NCI-H187 treated with DMSO at 0.1 percent for 48 hours (cell line): ENCODE results near the gene TNC.

Experiments used
- DNase-seq: peaks from one replicate; lab custom pipeline; 2025; lab: John Stamatoyannopoulos, UW

The TNC gene

DNA sequence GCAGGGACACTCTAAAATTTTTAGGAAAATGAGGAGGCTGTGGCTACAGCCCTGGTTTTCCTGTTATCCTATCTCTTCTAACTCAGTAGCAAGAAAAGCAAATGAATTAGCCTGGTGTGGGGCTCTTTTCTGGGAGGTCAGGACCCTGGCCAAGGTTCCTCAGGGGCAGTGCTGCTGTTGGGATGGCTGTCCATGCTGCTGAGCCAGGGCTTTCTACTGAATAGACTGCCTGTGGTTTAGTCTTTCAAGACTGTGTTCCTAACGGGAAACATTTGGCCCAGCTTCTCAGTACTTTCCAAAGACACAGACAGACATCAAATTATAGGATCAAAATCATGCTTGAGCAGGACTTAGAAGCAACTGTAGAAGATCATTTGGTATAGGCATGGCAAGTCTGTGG, 18.1 kb downstream of the TNC start:
- no peak for DNase-seq

DNA sequence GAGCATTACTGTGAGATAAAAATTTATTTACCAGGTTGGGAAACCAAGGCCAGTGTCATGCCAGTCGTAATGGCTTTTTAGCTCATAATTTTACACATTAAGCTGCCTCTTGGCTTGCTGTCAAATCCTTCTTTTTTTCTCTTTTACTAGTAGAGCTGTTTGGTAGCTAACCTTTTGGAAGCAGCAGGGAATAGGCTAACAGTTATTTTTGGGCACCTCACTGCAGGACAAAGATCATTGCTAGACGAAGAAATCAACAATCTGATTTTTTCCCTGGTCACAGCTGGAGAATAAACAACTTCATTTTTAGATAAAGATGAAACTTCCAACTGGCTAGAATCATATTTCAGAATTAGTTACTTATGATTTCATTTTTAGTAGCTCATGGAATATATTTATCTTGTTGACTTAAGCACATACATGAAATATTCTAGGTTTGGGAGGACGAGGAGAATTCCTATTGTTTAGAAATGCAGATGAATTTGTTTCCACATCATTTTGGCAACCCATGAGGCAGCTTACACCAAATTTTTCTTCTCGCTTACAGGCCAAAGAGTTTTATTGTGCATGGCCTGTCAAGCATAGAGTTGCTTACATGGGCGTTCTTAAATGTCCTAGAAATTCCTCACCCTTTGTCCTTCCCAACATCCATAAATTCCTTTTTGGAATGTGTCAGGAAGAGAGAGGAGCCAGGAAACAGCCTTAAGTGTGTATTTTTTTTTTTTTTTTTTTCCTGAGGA, 19.6 kb downstream of the TNC start:
- DNase-seq: no peak

DNA sequence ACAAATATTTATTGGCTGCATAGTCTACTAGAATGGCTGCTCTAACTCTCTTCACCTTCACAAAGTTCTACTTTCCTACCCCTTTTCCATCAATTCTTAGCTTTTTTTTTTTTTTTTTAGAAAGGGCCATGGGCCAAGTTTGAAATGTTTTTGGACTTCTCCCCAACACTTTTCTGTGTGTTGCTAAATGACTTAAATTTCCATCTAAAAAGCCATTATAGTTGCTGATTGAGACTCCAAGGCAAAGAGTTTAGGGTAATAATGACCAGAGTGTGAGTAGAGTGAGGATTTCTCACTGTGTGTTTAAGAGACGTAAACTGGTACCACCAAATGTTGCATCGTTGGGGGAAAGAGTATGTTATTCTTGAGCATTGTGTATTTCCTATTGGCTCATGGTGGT, 24.4 kb downstream of the TNC start:
- no peak for DNase-seq

DNA sequence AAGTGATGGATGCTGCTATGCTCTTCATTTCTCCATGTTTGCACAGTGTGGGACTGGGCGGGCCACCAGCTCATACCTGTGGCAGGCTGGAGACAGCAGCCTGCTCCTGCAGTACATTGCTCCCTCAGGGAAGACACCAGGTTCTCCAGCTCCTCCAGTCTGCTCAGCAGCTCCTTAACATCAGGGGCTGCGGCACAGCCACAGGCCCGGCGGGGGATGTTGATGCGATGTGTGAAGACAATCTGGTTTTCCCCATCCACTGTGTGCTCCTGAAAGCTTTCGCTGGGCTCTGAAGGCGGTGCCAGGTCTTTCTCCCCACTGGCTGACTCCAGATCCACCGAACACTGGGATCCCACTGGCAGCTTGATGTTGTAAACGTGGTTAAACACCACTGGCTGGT, 27.5 kb downstream of the TNC start:
- no peak for DNase-seq

DNA sequence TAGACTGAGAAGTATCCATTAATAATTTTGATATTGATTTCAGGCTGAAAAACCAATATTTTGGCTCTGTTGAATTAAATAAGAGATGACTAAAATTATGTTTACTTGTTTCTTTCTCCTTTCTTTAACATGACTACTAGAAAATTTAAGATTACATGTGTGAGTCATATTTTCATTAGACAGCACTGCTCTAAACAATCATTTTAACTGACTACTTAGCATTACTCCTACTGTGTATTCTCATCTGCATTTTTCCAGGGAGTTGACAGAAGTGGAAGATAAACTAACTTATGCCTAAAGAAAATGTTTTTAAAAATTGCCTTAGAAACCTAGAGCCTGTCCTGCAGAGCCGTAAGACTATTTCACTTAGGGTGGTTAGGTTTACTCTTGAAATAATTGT, 29.1 kb downstream of the TNC start:
- no peak for DNase-seq

DNA sequence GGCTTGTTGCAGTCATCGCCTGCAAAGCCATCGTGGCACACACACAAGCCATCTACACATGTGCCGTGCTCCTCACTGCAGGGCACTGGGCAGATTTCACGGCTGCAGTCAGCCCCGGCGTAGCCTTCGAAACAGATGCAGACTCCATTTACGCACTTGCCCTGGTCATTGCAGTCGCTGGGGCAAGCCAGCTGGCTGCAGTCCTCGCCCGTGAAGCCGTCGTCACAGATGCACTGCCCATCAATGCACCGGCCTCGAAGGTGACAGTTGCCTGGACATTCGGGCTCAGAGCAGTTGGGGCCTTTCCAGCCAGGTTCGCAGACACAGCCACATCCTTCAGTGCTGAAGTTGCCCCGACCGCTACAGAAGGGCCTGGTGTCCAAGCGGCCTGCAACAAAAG, 31.1 kb downstream of the TNC start:
- no peak for DNase-seq

DNA sequence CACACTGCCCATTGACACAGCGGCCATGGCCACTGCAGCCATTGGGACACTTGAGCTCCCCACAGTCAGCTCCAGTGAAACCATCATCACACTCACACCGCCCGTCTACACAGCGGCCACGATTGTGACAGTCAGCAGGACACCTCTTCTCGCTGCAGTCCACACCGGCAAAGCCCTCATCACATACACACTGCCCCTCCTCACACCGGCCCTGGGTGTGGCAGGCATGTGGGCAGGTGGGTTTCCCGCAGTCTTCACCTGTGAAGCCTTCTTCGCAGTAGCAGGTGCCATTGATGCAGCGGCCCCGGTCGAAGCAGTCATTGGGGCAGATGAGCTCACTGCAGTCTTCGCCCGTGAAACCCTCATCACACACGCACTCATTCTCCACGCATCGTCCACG, 31.5 kb downstream of the TNC start:
- DNase-seq: no peak

DNA sequence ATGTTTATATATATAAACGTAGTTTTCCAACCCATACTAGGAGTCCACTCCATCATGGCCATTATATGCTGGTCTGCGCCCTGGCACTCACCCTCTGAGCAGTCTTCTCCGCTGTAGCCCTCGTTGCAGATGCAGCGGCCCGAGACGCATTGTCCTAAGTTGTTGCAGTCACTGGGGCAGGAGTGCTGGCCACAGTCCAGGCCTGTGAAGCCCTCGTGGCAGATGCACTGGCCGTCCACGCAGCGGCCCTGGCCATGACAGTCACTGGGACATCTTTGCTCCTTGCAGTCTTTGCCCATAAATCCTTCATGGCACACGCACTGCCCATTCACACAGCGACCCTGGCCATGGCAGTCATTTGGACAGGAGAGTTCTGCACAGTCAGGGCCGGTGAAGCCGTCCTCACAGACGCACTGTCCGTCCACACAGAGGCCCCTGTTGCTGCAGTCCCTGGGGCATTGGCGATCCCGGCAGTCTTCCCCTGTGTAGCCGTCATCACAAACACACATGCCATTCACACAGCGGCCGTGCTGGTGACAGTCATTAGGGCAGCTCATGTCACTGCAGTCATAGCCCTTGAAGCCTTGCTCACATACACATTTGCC, 32.1 kb downstream of the TNC start:
- DNase-seq: no peak

DNA sequence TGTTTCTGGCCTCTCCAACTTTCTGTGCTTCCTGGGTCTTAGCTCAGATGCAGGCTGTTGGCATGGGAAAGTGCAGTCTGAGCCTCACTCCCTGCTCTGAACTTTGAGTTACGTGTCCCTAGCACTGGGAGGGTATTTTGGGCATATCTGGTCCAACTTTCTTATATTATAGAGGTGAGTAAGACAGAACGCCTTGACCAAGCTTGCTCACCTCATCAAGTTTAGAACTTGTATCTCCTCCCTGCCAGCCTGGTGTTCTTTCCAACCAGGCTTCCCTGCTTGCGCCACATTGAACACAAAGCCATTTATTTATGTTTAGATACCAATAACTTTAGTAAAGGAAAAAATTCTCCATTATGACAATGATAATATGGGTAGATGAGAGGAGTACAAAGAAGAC, 33.2 kb downstream of the TNC start:
- DNase-seq: no peak

DNA sequence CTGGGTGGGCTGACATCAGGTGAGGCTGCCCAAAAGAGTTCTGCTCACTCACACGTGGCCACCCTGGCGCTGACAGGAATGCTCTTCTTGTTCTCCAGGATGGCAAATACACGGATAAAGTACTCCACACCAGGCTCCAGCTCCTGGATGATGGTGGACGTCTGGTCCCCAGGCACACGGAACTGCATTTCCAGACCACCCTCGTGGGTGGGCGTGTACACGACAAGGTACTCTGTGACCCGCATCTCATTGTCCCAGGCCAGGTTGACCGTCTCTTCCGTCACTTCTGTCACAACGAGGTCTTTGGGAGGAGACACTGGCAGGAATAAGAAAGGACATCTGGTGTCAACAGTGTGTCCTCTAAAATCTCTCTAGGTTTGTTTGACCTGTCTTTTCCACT, 33.8 kb downstream of the TNC start:
- DNase-seq: no peak

DNA sequence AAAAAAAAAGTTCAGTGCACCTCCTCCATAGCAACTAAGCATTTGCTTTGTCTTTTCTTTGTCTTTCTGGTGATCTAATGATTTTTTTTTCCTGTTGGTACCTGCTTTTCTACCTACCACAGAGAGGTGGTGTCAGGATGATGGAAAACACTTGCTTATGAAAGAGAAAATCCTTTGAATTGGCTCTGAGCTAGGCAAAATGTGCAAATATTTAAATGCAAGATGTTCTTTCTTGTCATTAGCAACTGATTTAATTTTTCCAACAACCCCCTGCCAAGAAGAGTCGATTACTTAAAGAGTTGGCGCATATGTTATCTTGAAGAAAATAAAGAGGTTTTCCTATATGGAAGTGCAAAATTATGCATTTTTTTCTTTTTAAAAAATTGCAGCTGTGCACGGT, 37.7 kb downstream of the TNC start:
- no peak for DNase-seq

DNA sequence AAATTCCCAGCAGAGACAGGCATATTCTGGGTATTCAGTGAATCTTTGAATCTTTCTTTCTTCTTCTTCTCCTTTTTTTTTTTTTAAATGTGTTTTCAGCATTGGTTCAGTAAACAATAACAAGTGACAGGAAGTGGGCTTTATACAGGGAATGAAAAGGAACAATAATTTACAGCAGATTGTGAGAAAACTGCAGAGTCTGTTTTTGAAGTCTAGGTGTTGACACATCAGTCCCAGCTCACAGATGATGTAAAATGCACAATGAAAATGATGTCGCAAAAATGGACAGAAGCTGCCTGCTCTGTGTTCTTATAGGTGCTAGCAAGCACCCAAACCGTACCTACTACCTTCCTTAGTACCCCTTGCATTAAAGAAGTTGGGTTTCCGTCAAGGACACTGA, 38.8 kb downstream of the TNC start:
- no peak for DNase-seq

DNA sequence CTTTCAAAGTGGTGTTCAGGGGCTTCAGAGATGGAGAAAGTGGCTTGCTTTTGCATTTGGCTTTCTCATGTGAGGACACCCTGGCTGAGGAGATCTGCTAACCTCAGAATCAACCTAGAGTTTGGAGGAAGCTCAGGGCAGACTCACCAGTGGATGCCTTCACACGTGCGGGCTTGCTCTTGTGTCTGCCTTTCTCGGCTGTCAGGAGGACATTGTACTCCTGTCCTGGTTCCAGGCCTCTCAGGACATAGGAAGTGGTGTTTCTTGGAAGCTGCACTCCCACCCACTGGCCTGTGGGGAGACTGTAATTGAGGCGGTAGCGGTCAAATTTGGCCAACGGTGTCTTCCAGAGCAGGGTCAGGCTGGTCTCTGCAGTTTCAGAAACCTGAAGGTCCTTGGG, 44.5 kb downstream of the TNC start:
- no peak for DNase-seq

DNA sequence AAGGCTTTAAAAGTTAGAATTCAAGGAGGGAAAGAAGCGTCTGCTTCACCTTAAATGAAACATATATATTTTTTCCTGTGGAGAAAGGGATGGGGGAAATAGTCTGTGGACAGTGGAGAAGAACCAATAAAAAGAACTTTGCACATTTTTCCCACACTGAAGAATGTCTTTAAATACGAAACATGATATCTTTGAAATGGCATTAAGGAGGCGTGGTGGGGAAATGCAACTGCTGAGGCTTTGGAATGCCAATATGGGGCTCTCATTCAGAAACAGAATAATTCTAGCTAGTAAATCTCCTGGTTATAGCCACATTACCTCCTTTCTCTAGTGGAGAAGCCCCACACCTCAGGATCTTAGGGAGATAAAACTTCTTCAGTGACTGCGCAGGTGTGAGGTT, 46.8 kb downstream of the TNC start:
- no peak for DNase-seq

DNA sequence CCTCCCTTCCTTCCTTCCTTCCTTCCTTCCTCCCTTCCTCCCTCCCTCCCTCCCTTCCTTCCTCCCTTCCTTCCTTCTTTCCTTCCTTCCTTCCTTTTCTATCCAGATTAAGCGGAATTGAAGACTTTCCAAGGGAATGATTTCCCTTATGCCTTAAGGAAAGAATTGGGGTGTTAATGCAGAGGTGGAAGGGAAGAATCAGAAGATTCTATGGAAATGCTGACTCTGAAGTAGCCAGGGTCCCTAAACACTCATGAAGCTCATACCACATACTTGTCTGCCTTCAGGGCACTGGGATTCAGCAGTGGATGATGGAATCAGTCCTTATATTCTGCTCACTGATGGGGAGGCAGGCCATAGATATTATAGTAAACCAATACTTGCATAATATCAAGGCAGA, 48.2 kb downstream of the TNC start:
- DNase-seq: no peak

DNA sequence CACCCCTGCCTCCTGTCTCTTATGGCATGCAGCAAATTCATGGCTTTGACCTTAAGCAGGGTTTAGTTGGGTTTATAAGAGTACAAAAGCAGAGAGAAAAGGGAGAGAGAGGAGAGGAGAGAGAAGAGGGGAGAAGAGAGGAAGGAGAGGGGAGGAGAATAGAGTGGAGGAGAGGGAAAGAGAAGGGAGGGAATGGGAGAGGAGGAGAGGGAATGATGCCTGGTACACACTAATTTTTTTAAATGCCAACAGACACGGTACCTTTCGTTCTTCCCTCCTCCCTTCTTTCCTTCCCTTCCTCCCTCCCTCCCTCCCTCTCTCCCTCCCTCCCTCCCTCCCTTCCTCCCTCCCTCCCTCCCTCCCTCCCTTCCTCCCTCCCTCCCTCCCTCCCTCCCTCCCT, 48.7 kb downstream of the TNC start:
- no peak for DNase-seq

DNA sequence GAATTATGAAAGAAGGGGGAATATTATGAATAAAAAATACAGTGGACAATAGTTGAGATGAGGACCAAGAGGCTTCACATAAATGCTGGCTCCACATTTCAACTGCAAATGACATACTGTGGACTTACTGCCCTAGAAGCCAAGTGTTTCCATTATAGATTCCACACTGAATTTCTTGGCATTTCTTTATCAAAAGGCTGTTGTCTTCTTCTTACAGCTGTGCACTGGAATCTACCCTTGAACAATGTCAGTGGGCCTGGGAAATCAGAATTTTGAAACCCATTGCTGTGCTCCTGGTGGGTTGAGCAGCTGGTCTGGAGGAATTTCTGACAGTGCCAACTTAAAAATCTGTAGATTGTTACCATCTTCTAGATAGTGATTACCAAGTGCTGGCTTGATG, 49.9 kb downstream of the TNC start:
- no peak for DNase-seq

DNA sequence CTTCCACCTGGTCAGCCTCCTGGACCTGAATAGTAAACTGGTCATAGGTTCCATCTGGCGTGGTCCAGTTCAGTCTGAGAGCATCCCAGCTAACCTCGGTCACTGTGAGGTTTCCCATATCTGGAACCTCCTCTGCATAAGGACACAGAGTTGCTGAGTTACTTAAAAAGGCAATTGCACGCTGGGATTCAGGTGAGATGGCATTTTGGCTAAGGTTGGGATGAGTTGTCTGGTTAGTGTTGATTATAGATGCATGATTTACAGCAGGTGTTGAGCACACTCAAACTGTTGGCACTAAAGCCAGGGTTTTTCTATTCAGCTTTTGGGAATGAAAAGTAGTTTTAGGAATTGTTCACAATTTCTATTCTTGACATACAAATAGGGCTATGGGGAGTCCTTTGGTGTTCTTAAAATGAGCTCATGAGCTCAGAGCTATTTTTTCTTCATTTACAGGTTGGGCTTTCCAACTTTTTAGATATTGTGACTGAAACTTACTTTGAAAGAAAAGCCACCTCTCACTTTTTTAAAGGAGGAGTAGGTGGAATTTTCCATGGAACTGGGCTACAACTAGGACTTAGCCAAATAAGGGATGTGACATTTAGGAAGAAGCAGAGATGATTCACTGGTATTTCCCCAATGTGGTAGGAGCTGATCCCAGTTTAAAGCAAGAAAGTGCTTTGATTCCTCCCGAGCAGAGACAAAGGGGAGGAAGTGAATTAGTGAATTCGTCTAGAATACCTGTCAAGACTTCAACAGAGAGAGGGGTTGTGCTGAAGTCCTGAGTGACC, 54.7 kb downstream of the TNC start:
- DNase-seq: no peak

DNA sequence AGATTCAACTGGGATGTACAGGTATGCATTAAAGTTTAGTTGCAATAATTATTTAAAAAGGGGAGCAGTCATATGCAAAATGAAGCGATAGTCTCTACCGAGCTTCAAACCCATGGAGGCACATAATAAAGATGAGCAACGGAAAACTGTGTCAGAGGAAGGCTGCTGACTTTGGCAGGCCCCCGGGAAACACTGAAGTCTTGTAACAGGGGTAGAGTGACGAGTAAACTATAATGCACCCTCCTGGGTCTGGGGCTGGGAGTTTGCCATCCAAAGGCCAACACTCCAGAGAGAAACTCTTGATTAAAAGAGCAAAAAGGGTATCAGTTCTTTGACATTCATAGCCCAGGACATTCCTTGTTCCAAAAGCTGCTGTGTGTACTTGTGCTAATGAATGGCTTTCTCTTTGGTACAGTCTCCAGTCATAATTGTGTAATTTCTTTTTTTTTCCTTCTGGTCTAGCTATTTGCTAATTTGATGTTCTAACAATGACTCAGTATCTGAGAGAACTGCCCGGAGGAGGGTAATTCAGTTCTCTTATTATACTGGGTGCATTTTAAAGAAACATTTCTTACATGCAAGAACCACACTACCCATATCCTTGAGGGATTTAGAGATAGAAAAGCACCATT, 59.2 kb downstream of the TNC start:
- DNase-seq: no peak

DNA sequence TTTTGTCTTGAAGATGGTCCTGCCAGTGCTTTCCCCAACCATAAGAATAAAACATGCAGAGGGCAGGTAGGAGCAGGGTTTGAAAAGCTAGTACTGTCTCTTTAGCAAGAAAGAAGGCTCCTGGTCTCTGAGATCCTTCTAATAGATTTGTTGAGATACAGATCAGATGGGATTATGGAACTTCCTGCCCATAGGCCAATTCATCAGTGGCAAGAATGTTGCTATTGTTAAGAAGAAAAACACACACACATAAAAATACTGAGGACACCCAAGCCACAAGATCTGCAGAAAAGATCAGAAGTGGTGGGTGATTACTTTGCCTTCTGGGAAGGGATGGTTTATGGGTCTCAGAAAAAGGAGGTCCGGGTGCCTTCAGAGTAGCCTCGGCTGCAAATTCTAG, 59.8 kb downstream of the TNC start:
- DNase-seq: no peak

DNA sequence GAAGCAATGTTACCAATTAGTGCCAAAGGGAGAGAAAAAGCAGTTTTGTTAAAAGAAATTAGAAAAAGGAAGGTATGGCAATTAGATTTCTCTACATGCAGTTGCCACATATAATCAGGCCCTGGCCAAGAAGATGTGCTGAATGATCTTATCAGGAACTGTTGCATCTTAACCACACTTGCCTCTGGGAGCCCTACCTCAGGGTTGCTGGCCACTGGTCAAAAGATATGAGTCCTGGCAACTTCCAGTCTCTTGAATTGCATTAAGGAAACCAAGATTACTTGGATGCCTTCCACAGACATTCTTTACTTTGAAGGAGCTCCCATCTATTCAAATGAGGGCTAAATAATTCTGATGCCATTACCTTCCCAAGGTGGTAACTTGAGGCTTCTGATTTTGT, 60.4 kb downstream of the TNC start:
- no peak for DNase-seq

DNA sequence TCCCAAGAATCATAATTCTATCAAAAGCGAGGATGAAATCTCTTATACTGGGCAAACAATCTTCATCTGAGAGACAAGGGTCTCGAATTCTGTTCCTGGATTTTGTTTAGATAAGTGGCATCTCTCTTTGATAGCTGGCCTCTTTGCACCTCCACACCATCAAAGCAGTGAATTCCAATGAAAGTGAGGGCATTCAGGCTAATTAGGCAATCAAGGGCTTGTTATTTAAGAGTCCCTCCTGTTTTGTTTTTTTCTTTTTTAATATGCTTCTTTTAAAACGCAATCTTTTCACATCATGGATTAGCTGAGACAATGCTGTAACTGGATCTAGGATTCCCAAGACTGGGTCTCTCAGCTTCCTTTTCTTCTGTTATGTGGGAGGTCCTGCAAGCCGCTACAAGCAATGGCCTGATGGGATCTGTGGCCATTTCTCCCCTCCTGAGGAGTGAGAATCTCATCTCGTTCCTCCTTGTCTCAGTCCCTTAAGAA, 67.9 kb downstream of the TNC start:
- DNase-seq: no peak

DNA sequence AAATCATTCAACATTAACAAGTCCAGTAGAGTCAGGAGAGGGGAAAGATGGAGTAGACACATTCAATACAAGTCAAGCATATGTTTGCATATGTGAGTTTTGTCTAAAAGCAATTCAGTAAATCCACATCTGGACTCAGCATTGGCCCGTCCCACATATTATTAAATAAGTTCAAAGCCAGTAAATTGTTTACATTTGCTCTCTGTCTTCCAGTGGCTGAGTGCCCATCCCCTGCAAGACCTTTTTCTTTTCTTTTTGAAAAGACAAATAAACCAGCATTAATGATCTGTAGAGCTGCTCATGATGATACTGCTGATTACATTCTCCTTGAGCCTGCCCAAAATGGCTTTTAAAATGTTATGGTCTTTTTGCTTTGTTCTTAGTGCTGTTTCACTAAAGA, 71.1 kb downstream of the TNC start:
- no peak for DNase-seq
